HepG2 (cell line): ENCODE data around the gene TTC38. TPM values are rescaled to one million over a fixed set of nuclear protein-coding genes. Genes with fewer than 3 reads are reported as not detected.

Experiments used
- ATAC-seq: fragments of 200-7000 bp; cut with Tn5 transposase; 3 replicates; pipeline ENCODE4 v1.9.1; 2020; ENCODE audit warnings: mild to moderate bottlenecking, moderate library complexity
- BruUV-seq: library from RNA; stranded (reverse); fragments of 400-500 nt; replicated peaks from 2 replicates; lab custom pipeline; 2021; lab: Mats Ljungman, UMichigan
- CTCF ChIA-PET: fragments of 300-600 bp; formaldehyde crosslinking; extraction: SDS; loops from one replicate; lab custom pipeline; 2021; ENCODE audit warnings: low total read pairs, inconsistent platforms, low intra/inter-chr PET ratio; lab: Yijun Ruan, JAX
- POLR2A ChIA-PET: fragments of 350-600 bp; sonication (Branson Sonifier 250); formaldehyde crosslinking; loops from one replicate; lab custom pipeline; 2020; ENCODE audit warnings: antibody characterized with exemption, inconsistent platforms; lab: Yijun Ruan, JAX
- DNase-seq: peaks from one replicate; pipeline ENCODE4 v3.0.0-alpha.2; 2015; ENCODE audit warnings: low spot score
- FAIRE-seq: peaks from 3 replicates; lab custom pipeline; 2011; peaks lifted over from hg19 to GRCh38; lab: Jason Lieb, UNC
- H2AFZ ChIP-seq: one replicate; pipeline ENCODE4 v1.6.1; 2011; ENCODE audit warnings: low read length, inconsistent platforms
- H3K27ac ChIP-seq: fragments of 300-600 bp; 3 replicates; pipeline ENCODE4 v1.8.0; 2011; ENCODE audit warnings: mixed run types, mild to moderate bottlenecking, mixed read lengths, low read length, inconsistent platforms; ENCODE audit not compliant: insufficient read depth; ENCODE audit errors: extremely low read length
- H3K27me3 ChIP-seq, 2 experiments: fragments of 200-600 bp in 1 of 2; 2 replicates in 1 of 2; 3 replicates in 1 of 2; pipeline versions ENCODE4 v1.6.0 to v1.8.0; 2011; ENCODE audit warnings: low read length in 2 of 2, mild to moderate bottlenecking in 2 of 2, moderate library complexity in 2 of 2, inconsistent platforms in 1 of 2; ENCODE audit not compliant: insufficient read depth in 2 of 2, control insufficient read depth in 1 of 2
- H3K36me3 ChIP-seq, 2 experiments: fragments of 200-600 bp in 1 of 2; replicated peaks in 1 of 2; 2 replicates in 1 of 2; 3 replicates in 1 of 2; pipeline versions ENCODE4 v1.5.1 to v1.8.0; 2011; ENCODE audit warnings: low read length in 2 of 2, inconsistent platforms in 1 of 2; ENCODE audit not compliant: insufficient read depth in 2 of 2, control insufficient read depth in 1 of 2
- H3K4me1 ChIP-seq: 2 replicates; pipeline ENCODE4 v1.5.1; 2012; ENCODE audit warnings: low read length, inconsistent platforms; ENCODE audit not compliant: insufficient read depth
- H3K4me2 ChIP-seq: 2 replicates; pipeline ENCODE4 v1.6.0; 2011; ENCODE audit warnings: low read depth, low read length, inconsistent platforms
- H3K4me3 ChIP-seq, 3 experiments: fragments of 200-600 bp in 1 of 3; sonication (generic), shearing (Covaris generic) in 1 of 3; replicated peaks in 1 of 3; 2 replicates each; pipeline ENCODE4 v1.5.1; 2011 to 2016; ENCODE audit warnings: low read length in 3 of 3, inconsistent platforms in 2 of 3, low read depth in 2 of 3, mild to moderate bottlenecking in 2 of 3, control low read depth in 1 of 3, mixed read lengths in 1 of 3; ENCODE audit not compliant: insufficient read depth in 1 of 3
- H3K79me2 ChIP-seq: one replicate; pipeline ENCODE4 v1.6.1; 2011; ENCODE audit warnings: low read length, inconsistent platforms; ENCODE audit not compliant: insufficient read depth
- H3K9ac ChIP-seq: 2 replicates; pipeline ENCODE4 v1.6.0; 2011; ENCODE audit warnings: mild to moderate bottlenecking, low read depth, low read length, inconsistent platforms; ENCODE audit not compliant: insufficient read depth
- H3K9me3 ChIP-seq: 2 replicates; pipeline ENCODE4 v1.5.1; 2012; ENCODE audit warnings: mild to moderate bottlenecking, low read length
- H4K20me1 ChIP-seq: 2 replicates; pipeline ENCODE4 v1.6.0; 2011; ENCODE audit warnings: inconsistent platforms, mild to moderate bottlenecking, low read length, moderate library complexity; ENCODE audit not compliant: insufficient read depth
- ATAD3A ChIP-seq: sonication (generic); formaldehyde crosslinking; IDR thresholded peaks from 2 replicates; pipeline ENCODE4 v1.4.0; 2020; ENCODE audit warnings: missing genetic modification reagents
- CEBPB ChIP-seq: IDR thresholded peaks from 2 replicates; pipeline ENCODE4 v1.6.1; 2011; ENCODE audit warnings: low read depth, low read length, improper control_type of control experiment, borderline replicate concordance
- FOXA3 ChIP-seq: IDR thresholded peaks from 2 replicates; pipeline ENCODE4 v1.6.1; 2016; ENCODE audit warnings: missing genetic modification reagents, missing compliant biosample characterization
- KDM6A ChIP-seq: IDR thresholded peaks from 2 replicates; pipeline ENCODE4 v1.6.1; 2016; ENCODE audit warnings: low read depth
- NCOA2 ChIP-seq: sonication (generic); formaldehyde crosslinking; IDR thresholded peaks from 2 replicates; pipeline ENCODE4 v1.8.0; 2022; ENCODE audit warnings: inconsistent platforms
- TCF7 ChIP-seq: sonication (generic); IDR thresholded peaks from 2 replicates; pipeline ENCODE4 v1.6.1; 2016; ENCODE audit warnings: antibody characterized with exemption, low read depth
- ZNF503 ChIP-seq: sonication (generic); formaldehyde crosslinking; IDR thresholded peaks from 2 replicates; pipeline ENCODE4 v1.4.0; 2020; ENCODE audit warnings: missing genetic modification reagents
- ZNF598 ChIP-seq: sonication (generic); formaldehyde crosslinking; IDR thresholded peaks from 2 replicates; pipeline ENCODE4 v1.5.1; 2020; ENCODE audit warnings: mild to moderate bottlenecking, missing genetic modification reagents, borderline replicate concordance
- ZNF773 ChIP-seq: sonication (generic); formaldehyde crosslinking; IDR thresholded peaks from 2 replicates; pipeline ENCODE4 v1.4.0; 2020; ENCODE audit warnings: missing genetic modification reagents, borderline replicate concordance
- WGBS: methylation state at CpG from one replicate; pipeline ENCODE4 v1.1.6; 2017; ENCODE audit warnings: low lambda C conversion rate; 5-methylcytosine and 5-hydroxymethylcytosine counted together
- in situ Hi-C: cut with HindIII; loops from 2 replicates; pipeline ENCODE4 v1.10.0; 2017; ENCODE audit warnings: low pct_unique_long_range_greater_than_20kb; ENCODE audit not compliant: extremely low pct_ligation_motif_present
- intact Hi-C: fragments of 100-400 bp; cut with micrococcal nuclease; formaldehyde crosslinking; loops from one replicate; pipeline ENCODE4 v1.10.0; 2022; ENCODE audit not compliant: unreplicated experiment
- polyA plus RNA-seq, 8 experiments: library from polyadenylated mRNA; depleted of rRNA in 3 of 8; stranded (reverse) in 7 of 8; unstranded in 1 of 8; fragments of >200 nt; fragmentation: Illumina TruSeq in 4 of 8; extraction: Trizol in 4 of 8; gene quantifications; 2 replicates each; pipeline versions ENCODE4 v1.2.1 to v1.2.3, GENCODE V29; 2011 to 2016; ENCODE audit warnings: low read depth in 4 of 8, missing spikeins in 1 of 8, mixed read lengths in 1 of 8; ENCODE audit not compliant: insufficient read depth in 1 of 8
- total RNA-seq, 5 experiments: library from RNA; depleted of rRNA; stranded (reverse); fragments of >200 nt; fragmentation: Illumina TruSeq; extraction: Trizol; gene quantifications; 2 replicates each; pipeline ENCODE4 v1.2.3, GENCODE V29; 2016; ENCODE audit warnings: low read depth in 1 of 5

TTC38 gene
- total and polyA plus RNA-seq, 2 of the 13 experiments (the other 11 are each of a cell fraction or from before 2014, with no cell fraction given), result 101 to 105 TPM

GRCh38 chr22:46299101-46299500, 31.3 kb downstream of the TTC38 start:
- no TSS peak for BruUV-seq
- H3K4me3 ChIP-seq, result no peak overlapping the region
- POLR2A ChIA-PET, result no interaction called here
- no peak overlapping the region for H3K9ac ChIP-seq
- in situ Hi-C loops, result no loop called here
- no peak overlapping the region for H3K27ac ChIP-seq
- peaks cover 46% of the 10 kb centered on the region for H3K4me1 ChIP-seq
- H3K9me3 ChIP-seq, result no peaks in the 10 kb centered on the region
- no peak for DNase-seq
- CTCF ChIA-PET, result no interaction called here
- TF ChIP-seq ATAD3A (CRISPR knock-in tag) (no peak), CEBPB (no peak), ZNF598 (no peak), NCOA2 (no peak), ZNF503 (no peak), ZNF773 (CRISPR knock-in tag) (no peak)
- TF ChIP-seq, all 625 proteins: peak for 0
- Histone ChIP-seq H3K27me3 (no peaks in the 10 kb centered on the region; a peak in 1 of 5 replicates), H4K20me1 (no peaks in the 10 kb centered on the region), H3K4me2 (no peak overlapping the region), H2AFZ (no peak overlapping the region), H3K79me2 (peaks cover 37% of the 10 kb centered on the region), H3K36me3 (peaks cover 2 to 30% of the 10 kb centered on the region in 2 experiments)
- FAIRE-seq, result no peak
- intact Hi-C loops, result no loop called here
- 98% methylated on average over 13 of the region's 13 CpGs for WGBS
- no peak for ATAC-seq

- Histone ChIP-seq H3K4me1 (peaks cover 42% of the 10 kb centered on the region), H3K79me2 (peaks cover 47% of the 10 kb centered on the region), H3K9ac (no peak overlapping the region), H3K4me2 (no peak overlapping the region), H4K20me1 (no peaks in the 10 kb centered on the region), H3K27me3 (no peaks in the 10 kb centered on the region; a peak in 1 of 5 replicates), H2AFZ (no peak overlapping the region), H3K36me3 (peaks cover 2 to 34% of the 10 kb centered on the region in 2 experiments), H3K9me3 (no peaks in the 10 kb centered on the region), H3K27ac (no peak overlapping the region), H3K4me3 (no peak overlapping the region)
- FAIRE-seq (no peak), DNase-seq (no peak), ATAC-seq (no peak)
- BruUV-seq, result no TSS peak
- ChIA-PET POLR2A (no interaction called here), CTCF (no interaction called here)
- in situ Hi-C loops, result no loop called here
- TF ChIP-seq FOXA3 (CRISPR knock-in tag), result no peak
- no peak for TF ChIP-seq TCF7
- TF ChIP-seq KDM6A, result no peak
- intact Hi-C loops, result no loop called here
- WGBS, result over 99% methylated on average over 7 of the region's 7 CpGs
Observed at GRCh38 chr22:46300491-46300890, 32.7 kb downstream of the TTC38 start.
